HL-60 (cell line): Measurements from ENCODE around the gene IGSF8.

Source experiments
- CTCF ChIP-seq: IDR thresholded peaks from one replicate; pipeline ENCODE4 v1.5.1; 2011; ENCODE audit warnings: low read length, control low read depth, inconsistent platforms; ENCODE audit not compliant: insufficient read depth
- GABPA ChIP-seq: IDR thresholded peaks from 2 replicates; pipeline ENCODE4 v1.6.1; 2012; ENCODE audit warnings: low read depth
- POLR2AphosphoS5 ChIP-seq: IDR thresholded peaks from 2 replicates; pipeline ENCODE4 v1.6.1; 2012; ENCODE audit warnings: low read depth
- REST ChIP-seq: IDR thresholded peaks from 2 replicates; pipeline ENCODE4 v1.6.1; 2012; ENCODE audit warnings: low read depth; ENCODE audit not compliant: insufficient replicate concordance
- SPI1 ChIP-seq: IDR thresholded peaks from 2 replicates; pipeline ENCODE4 v1.6.1; 2012; ENCODE audit warnings: low read depth, mild to moderate bottlenecking, borderline replicate concordance

DNA sequence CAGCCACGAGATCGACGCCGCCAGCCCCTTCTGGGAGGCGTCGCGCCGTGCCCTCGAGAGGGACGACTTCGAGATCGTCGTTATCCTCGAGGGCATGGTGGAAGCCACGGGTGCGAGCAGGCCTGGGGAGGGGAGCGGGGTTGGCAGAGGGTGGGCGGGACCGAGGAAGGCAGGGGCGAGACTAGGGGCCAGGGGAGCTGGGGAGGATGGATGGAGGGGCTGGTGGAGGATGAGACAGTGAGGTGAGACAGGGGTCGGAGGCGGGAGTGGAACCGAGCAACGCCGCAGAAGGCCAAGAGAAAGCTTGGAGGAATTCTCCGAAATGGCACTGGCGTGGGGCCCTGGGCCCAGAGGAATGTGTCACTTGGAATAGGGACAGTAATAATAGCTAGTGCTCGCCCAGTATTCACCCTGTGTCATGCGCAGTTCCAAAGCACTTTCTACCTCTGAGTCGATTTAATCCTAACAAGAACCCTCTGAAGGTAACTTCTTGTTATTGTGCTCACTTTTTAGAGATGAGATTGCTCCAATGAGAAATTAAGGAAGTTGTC, 13.6 kb downstream of the IGSF8 start:
- no peak for TF ChIP-seq CTCF
- no peak for TF ChIP-seq POLR2AphosphoS5
- TF ChIP-seq GABPA = no peak
- TF ChIP-seq REST = no peak
- TF ChIP-seq SPI1 = no peak
